HG03045 (cell line): Measurements from ENCODE around the gene SMG6.
A peak's percentile ranks its signal among the peaks of the same experiment; 100 is the strongest.
"Not testable (repeated sequence)": the region's sequence is repeated elsewhere in the genome, so short reads cannot be mapped to it uniquely, and the experiment has no call there.

ENCODE experiments used
- ATAC-seq: cut with Tn5 transposase; IDR thresholded peaks from one replicate; pipeline ENCODE4 v1.9.1; 2021; ENCODE audit warnings: mild to moderate bottlenecking, moderate library complexity; ENCODE audit not compliant: unreplicated experiment

SMG6 gene

GRCh38 chr17:2264067-2264860 lies 39.3 kb downstream of the SMG6 start:
- ATAC-seq, result no peak

GRCh38 chr17:2263183-2264066 lies 40.2 kb downstream of the SMG6 start:
- ATAC-seq, result no peak

- ATAC-seq, result no peak
Measured at GRCh38 chr17:2262135-2262587, 41.4 kb downstream of the SMG6 start.

- ATAC-seq, result peak; percentile 71
Measured at GRCh38 chr17:2259769-2260536, 43.6 kb downstream of the SMG6 start.

- ATAC-seq, result not testable (repeated sequence)
Measured at GRCh38 chr17:2258830-2259229, 44.8 kb downstream of the SMG6 start.

- ATAC-seq, result no peak
Measured at GRCh38 chr17:2253768-2254406, 49.7 kb downstream of the SMG6 start.

- ATAC-seq, result no peak
Measured at GRCh38 chr17:2253362-2253761, 50.2 kb downstream of the SMG6 start.

GRCh38 chr17:2251098-2251497 lies 52.5 kb downstream of the SMG6 start:
- ATAC-seq, result no peak

- no peak for ATAC-seq
Measured at GRCh38 chr17:2250140-2251095, 53.2 kb downstream of the SMG6 start.

GRCh38 chr17:2247005-2247404 lies 56.6 kb downstream of the SMG6 start:
- ATAC-seq, result no peak

- ATAC-seq, result no peak
Measured at GRCh38 chr17:2244545-2245525, 58.8 kb downstream of the SMG6 start.

- no peak for ATAC-seq
Measured at GRCh38 chr17:2243953-2244352, 59.6 kb downstream of the SMG6 start.

GRCh38 chr17:2241823-2242222 lies 61.8 kb downstream of the SMG6 start:
- ATAC-seq, result no peak

GRCh38 chr17:2240541-2240940 lies 63.0 kb downstream of the SMG6 start:
- no peak for ATAC-seq

GRCh38 chr17:2239882-2240430 lies 63.6 kb downstream of the SMG6 start:
- ATAC-seq, result no peak

GRCh38 chr17:2239170-2239551 lies 64.4 kb downstream of the SMG6 start:
- ATAC-seq, result no peak

GRCh38 chr17:2238432-2239169 lies 65.0 kb downstream of the SMG6 start:
- ATAC-seq, result peak; percentile 69
